HG03521 (cell line): ENCODE data around the gene FBLN7.

Experiments used
- ATAC-seq: cut with Tn5 transposase; IDR thresholded peaks from one replicate; pipeline ENCODE4 v1.9.1; 2021; ENCODE audit warnings: mild to moderate bottlenecking, moderate library complexity; ENCODE audit not compliant: unreplicated experiment

FBLN7 gene

GRCh38 chr2:112156152-112156986 lies 18.2 kb downstream of the FBLN7 start:
- no peak for ATAC-seq

GRCh38 chr2:112157472-112157871 lies 19.3 kb downstream of the FBLN7 start:
- no peak for ATAC-seq

GRCh38 chr2:112159454-112159921 lies 21.3 kb downstream of the FBLN7 start:
- no peak for ATAC-seq

- ATAC-seq: no peak
Measured at GRCh38 chr2:112160283-112161250, 22.4 kb downstream of the FBLN7 start.

GRCh38 chr2:112161431-112162145 lies 23.4 kb downstream of the FBLN7 start:
- ATAC-seq: no peak

- ATAC-seq: no peak
Measured at GRCh38 chr2:112162341-112162740, 24.2 kb downstream of the FBLN7 start.

- ATAC-seq: no peak
Measured at GRCh38 chr2:112162956-112163355, 24.8 kb downstream of the FBLN7 start.

GRCh38 chr2:112163541-112163981 lies 25.4 kb downstream of the FBLN7 start:
- ATAC-seq: no peak

GRCh38 chr2:112164876-112165275 lies 26.7 kb downstream of the FBLN7 start:
- ATAC-seq: no peak

- ATAC-seq: no peak
Measured at GRCh38 chr2:112165296-112165695, 27.1 kb downstream of the FBLN7 start.

GRCh38 chr2:112166806-112167499 lies 28.8 kb downstream of the FBLN7 start:
- ATAC-seq: no peak

- no peak for ATAC-seq
Measured at GRCh38 chr2:112168422-112169124, 30.4 kb downstream of the FBLN7 start.

GRCh38 chr2:112170495-112170894 lies 32.3 kb downstream of the FBLN7 start:
- ATAC-seq: no peak

GRCh38 chr2:112173646-112174319 lies 35.6 kb downstream of the FBLN7 start:
- no peak for ATAC-seq

GRCh38 chr2:112174383-112174782 lies 36.2 kb downstream of the FBLN7 start:
- ATAC-seq: no peak

- ATAC-seq: no peak
Measured at GRCh38 chr2:112175333-112175732, 37.1 kb downstream of the FBLN7 start.

- no peak for ATAC-seq
Measured at GRCh38 chr2:112175958-112176573, 37.9 kb downstream of the FBLN7 start.

GRCh38 chr2:112181571-112182290 lies 43.5 kb downstream of the FBLN7 start:
- ATAC-seq: no peak
